ENCODE results near the gene TMEM97. TPM values are rescaled to one million over a fixed set of nuclear protein-coding genes. Genes with fewer than 3 reads are reported as not detected.
A peak's percentile ranks its signal among the peaks of the same experiment; 100 is the strongest.

The TMEM97 gene
- total and polyA plus RNA-seq, 8 donors, result 7.6 to 54.0 (median 29.7) TPM

DNA sequence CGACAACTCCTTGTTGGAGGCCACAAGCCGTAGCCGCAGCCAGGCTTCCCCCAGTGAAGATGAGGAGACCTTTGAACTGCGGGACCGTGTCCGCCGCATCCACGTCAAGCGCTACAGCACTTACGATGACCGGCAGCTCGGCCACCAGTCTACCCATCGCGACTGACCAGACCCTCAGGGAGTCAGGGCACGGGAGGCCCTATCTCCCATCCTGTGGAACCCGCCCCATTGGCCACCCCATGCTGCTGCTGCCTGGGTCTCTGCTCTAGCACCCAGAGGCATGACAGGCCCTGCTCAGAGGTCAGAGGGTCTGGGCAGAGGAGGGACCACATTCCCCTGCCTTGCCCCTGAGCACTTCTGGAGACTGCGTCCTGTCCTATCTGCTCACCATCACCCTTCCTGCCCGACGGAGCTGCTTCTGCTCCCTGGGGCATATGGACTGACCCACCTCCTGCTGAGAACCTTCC is 25.5 kb downstream of the TMEM97 start:
- Histone ChIP-seq H3K27me3 (no peaks in the 10 kb centered on the region), H3K4me1 (peaks cover 38 to 50% (median 41%) of the 10 kb centered on the region in 4 donors), H3K36me3 (peaks cover 81 to 100% (median 99%) of the 10 kb centered on the region in 4 donors), H3K27ac (peak overlapping the region in 4 of 5 donors; percentile 67 to 83 (median 76)), H3K9me3 (no peaks in the 10 kb centered on the region), H3K4me3 (no peak overlapping the region)
- TF ChIP-seq, protein P1, sequence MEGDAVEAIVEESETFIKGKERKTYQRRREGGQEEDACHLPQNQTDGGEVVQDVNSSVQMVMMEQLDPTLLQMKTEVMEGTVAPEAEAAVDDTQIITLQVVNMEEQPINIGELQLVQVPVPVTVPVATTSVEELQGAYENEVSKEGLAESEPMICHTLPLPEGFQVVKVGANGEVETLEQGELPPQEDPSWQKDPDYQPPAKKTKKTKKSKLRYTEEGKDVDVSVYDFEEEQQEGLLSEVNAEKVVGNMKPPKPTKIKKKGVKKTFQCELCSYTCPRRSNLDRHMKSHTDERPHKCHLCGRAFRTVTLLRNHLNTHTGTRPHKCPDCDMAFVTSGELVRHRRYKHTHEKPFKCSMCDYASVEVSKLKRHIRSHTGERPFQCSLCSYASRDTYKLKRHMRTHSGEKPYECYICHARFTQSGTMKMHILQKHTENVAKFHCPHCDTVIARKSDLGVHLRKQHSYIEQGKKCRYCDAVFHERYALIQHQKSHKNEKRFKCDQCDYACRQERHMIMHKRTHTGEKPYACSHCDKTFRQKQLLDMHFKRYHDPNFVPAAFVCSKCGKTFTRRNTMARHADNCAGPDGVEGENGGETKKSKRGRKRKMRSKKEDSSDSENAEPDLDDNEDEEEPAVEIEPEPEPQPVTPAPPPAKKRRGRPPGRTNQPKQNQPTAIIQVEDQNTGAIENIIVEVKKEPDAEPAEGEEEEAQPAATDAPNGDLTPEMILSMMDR (IDR thresholded peaks at IDR 0.05), result no peak
- TF ChIP-seq POLR2A (IDR thresholded peaks at IDR 0.05) (no peak), EP300 (IDR thresholded peaks at IDR 0.05) (no peak), POLR2AphosphoS5 (IDR thresholded peaks at IDR 0.05) (no peak)
- intact Hi-C loops (cut with DNase I; ENCODE audit: low total_unique reads), result no loop called here
- WGBS, 5 donors, result 88 to 94% (median 92%) methylated on average over 18 to 19 of the region's 19 CpGs
- DNase-seq, result no peak

DNA sequence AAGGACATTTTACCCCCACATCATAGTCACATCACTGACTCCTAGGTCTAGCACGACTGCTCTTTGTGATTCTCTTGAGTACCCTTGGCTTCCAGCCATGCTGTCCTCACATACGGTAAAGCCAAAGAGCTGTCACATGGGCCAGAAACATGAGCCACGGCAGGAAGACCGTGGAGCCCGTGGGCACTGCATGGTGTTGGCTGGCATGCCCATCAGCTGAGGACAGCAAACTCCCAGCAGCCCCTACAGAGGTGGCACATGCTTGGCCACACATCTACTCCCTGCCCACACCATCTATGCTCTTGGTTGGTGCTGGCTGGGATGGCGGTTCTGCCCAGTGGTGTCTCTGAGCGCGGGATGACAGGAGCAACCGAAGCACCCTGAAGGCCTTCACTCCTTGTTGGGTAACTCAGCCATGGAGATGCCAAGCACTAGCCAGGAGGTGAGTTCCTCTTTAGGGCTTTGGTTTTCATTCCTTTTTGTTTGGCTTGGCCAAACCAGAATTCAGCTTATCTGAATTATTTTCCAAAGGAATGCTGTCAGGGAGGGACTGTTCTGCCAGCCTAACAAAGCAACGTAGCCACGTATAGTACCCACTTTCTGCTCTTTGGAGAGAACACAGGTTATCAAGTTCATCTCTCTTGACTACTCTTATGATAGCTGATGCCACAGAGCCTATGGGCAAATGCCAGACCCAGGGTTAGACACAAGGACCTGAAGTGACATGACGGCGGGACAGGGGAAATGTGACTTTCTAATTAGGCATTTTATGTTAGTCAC is 26.6 kb downstream of the TMEM97 start:
- H3K4me1 ChIP-seq, result peaks cover 38 to 43% (median 41%) of the 10 kb centered on the region in 4 donors
- 33 to 64% (median 43%) methylated on average over 13 of the region's 13 CpGs for WGBS, 5 donors
- TF ChIP-seq POLR2A (IDR thresholded peaks at IDR 0.05) (no peak), EP300 (IDR thresholded peaks at IDR 0.05) (no peak)
- TF ChIP-seq, protein P1 (IDR thresholded peaks at IDR 0.05), result no peak
- peaks cover 83 to 100% (median 99%) of the 10 kb centered on the region in 4 donors for H3K36me3 ChIP-seq
- H3K4me3 ChIP-seq, result no peak overlapping the region
- intact Hi-C loops (cut with DNase I; ENCODE audit: low total_unique reads), result no loop called here
- peak overlapping the region; percentile 20 to 83 (median 74) for H3K27ac ChIP-seq
- peak in 1 of 2 donors; percentile 47 for DNase-seq
- H3K9me3 ChIP-seq, result no peaks in the 10 kb centered on the region
- no peaks in the 10 kb centered on the region for H3K27me3 ChIP-seq

DNA sequence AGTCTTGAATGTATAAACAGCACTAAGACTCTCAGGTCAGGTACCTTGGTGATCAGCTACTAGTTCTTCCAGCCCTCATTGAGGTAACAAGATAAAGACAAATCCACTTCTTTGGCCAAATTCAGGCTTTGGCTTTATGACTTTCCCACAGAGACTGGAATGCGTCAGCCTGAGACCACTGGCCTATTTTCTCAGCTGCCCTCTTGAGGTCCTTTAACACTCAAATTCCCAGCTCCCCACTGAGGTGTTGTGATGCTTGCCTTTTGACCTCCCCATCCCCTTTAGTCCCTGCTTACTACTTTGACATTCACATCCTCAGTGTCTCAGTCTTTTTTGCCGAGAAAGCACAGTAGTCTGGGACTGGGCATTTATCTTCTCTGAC is 27.2 kb downstream of the TMEM97 start:
- no peak overlapping the region for H3K4me3 ChIP-seq
- peaks cover 38 to 43% (median 41%) of the 10 kb centered on the region in 4 donors for H3K4me1 ChIP-seq
- H3K27ac ChIP-seq, result peak overlapping the region; percentile 20 to 83 (median 74)
- WGBS, 5 donors, result 37 to 69% (median 49%) methylated on average over 2 of the region's 2 CpGs
- H3K27me3 ChIP-seq, result no peaks in the 10 kb centered on the region
- no peaks in the 10 kb centered on the region for H3K9me3 ChIP-seq
- intact Hi-C loops (cut with DNase I; ENCODE audit: low total_unique reads), result no loop called here
- DNase-seq, result no peak
- H3K36me3 ChIP-seq, result peaks cover 83 to 100% (median 99%) of the 10 kb centered on the region in 4 donors
- TF ChIP-seq POLR2AphosphoS5 (IDR thresholded peaks at IDR 0.05) (no peak), POLR2A (IDR thresholded peaks at IDR 0.05) (no peak), EP300 (IDR thresholded peaks at IDR 0.05) (no peak)
- TF ChIP-seq, protein P1 (IDR thresholded peaks at IDR 0.05), result no peak

DNA sequence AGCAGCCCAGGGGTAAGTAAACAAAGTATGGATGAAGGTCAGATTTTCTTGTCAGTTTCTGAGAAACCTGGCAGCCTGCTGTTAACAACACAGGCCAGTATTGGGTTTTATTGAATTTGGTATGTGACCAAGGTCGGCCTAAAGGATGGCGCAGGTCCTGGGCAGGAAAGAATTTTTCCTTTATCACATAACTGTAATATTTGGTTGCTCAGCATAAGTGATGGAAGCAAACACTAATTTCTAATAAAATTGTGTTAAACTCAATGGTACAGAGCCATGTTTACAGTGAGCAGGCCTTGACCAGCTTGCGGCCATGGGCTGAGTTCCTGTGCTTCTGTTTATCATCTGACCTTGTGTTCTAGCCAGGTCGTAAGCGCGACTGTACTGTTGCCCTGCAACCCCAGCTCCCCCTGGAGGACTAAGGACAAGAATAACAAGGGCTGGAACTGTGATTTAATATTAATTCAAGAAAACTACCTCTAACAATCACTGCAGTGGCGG is 27.8 kb downstream of the TMEM97 start:
- Histone ChIP-seq H3K36me3 (peaks cover 83 to 100% (median 99%) of the 10 kb centered on the region in 4 donors), H3K9me3 (no peaks in the 10 kb centered on the region), H3K27ac (peak overlapping the region; percentile 67 to 83 (median 78)), H3K27me3 (no peaks in the 10 kb centered on the region), H3K4me3 (no peak overlapping the region), H3K4me1 (peaks cover 38 to 43% (median 41%) of the 10 kb centered on the region in 4 donors)
- WGBS, 5 donors, result 33 to 48% (median 36%) methylated on average over 7 of the region's 7 CpGs
- intact Hi-C loops (cut with DNase I; ENCODE audit: low total_unique reads), result no loop called here
- peak; percentile 64 to 72 for DNase-seq
- TF ChIP-seq POLR2AphosphoS5 (IDR thresholded peaks at IDR 0.05) (peak in 1 of 3 donors; percentile 33), EP300 (IDR thresholded peaks at IDR 0.05) (no peak)
- TF ChIP-seq, protein P1 (IDR thresholded peaks at IDR 0.05), result peak in 2 of 7 experiments; percentile 11 to 66

All from stomach (tissue), 9 donors.